ENCODE results near the gene KIAA0232. TPM values are rescaled to one million over a fixed set of nuclear protein-coding genes. Genes with fewer than 3 reads are reported as not detected.

Gene KIAA0232
- total and polyA plus RNA-seq, 9 of the 15 experiments (the other 6 are each of a cell fraction or from before 2014, with no cell fraction given), result 3.5 to 17.4 (median 13.0) TPM

DNA sequence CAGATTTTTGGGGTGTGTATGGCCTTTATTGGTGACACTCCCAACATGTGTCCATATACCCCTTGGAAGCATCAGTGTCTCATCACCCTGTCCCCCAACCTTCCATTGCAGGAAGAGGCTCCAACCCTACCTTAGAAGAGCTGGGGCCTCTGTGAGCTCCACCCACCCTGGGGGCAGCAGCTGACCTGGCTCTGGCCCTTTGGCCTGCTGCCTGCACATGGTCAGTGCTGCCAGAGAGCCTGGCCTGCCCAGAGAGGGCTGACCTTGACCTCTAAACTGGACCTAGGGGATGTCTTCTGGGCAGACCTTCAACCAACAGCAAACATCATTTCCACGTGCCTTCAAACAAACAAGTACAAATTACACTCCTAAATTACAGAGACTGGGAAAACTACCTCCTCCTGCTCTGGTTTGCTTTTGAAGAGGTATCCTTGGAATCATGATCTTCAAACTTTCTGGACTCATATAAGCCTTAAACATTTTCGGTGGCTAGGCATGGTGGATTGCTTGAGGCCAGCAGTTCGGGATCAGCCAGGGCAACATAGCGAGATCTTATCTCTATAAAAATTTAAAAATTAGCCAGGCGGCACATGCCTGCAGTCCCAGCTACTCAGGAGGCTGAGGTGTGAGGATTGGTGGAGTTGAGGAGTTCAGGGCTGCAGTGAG lies 27.3 kb upstream of the KIAA0232 start (continued):
- TF ChIP-seq, protein P1, sequence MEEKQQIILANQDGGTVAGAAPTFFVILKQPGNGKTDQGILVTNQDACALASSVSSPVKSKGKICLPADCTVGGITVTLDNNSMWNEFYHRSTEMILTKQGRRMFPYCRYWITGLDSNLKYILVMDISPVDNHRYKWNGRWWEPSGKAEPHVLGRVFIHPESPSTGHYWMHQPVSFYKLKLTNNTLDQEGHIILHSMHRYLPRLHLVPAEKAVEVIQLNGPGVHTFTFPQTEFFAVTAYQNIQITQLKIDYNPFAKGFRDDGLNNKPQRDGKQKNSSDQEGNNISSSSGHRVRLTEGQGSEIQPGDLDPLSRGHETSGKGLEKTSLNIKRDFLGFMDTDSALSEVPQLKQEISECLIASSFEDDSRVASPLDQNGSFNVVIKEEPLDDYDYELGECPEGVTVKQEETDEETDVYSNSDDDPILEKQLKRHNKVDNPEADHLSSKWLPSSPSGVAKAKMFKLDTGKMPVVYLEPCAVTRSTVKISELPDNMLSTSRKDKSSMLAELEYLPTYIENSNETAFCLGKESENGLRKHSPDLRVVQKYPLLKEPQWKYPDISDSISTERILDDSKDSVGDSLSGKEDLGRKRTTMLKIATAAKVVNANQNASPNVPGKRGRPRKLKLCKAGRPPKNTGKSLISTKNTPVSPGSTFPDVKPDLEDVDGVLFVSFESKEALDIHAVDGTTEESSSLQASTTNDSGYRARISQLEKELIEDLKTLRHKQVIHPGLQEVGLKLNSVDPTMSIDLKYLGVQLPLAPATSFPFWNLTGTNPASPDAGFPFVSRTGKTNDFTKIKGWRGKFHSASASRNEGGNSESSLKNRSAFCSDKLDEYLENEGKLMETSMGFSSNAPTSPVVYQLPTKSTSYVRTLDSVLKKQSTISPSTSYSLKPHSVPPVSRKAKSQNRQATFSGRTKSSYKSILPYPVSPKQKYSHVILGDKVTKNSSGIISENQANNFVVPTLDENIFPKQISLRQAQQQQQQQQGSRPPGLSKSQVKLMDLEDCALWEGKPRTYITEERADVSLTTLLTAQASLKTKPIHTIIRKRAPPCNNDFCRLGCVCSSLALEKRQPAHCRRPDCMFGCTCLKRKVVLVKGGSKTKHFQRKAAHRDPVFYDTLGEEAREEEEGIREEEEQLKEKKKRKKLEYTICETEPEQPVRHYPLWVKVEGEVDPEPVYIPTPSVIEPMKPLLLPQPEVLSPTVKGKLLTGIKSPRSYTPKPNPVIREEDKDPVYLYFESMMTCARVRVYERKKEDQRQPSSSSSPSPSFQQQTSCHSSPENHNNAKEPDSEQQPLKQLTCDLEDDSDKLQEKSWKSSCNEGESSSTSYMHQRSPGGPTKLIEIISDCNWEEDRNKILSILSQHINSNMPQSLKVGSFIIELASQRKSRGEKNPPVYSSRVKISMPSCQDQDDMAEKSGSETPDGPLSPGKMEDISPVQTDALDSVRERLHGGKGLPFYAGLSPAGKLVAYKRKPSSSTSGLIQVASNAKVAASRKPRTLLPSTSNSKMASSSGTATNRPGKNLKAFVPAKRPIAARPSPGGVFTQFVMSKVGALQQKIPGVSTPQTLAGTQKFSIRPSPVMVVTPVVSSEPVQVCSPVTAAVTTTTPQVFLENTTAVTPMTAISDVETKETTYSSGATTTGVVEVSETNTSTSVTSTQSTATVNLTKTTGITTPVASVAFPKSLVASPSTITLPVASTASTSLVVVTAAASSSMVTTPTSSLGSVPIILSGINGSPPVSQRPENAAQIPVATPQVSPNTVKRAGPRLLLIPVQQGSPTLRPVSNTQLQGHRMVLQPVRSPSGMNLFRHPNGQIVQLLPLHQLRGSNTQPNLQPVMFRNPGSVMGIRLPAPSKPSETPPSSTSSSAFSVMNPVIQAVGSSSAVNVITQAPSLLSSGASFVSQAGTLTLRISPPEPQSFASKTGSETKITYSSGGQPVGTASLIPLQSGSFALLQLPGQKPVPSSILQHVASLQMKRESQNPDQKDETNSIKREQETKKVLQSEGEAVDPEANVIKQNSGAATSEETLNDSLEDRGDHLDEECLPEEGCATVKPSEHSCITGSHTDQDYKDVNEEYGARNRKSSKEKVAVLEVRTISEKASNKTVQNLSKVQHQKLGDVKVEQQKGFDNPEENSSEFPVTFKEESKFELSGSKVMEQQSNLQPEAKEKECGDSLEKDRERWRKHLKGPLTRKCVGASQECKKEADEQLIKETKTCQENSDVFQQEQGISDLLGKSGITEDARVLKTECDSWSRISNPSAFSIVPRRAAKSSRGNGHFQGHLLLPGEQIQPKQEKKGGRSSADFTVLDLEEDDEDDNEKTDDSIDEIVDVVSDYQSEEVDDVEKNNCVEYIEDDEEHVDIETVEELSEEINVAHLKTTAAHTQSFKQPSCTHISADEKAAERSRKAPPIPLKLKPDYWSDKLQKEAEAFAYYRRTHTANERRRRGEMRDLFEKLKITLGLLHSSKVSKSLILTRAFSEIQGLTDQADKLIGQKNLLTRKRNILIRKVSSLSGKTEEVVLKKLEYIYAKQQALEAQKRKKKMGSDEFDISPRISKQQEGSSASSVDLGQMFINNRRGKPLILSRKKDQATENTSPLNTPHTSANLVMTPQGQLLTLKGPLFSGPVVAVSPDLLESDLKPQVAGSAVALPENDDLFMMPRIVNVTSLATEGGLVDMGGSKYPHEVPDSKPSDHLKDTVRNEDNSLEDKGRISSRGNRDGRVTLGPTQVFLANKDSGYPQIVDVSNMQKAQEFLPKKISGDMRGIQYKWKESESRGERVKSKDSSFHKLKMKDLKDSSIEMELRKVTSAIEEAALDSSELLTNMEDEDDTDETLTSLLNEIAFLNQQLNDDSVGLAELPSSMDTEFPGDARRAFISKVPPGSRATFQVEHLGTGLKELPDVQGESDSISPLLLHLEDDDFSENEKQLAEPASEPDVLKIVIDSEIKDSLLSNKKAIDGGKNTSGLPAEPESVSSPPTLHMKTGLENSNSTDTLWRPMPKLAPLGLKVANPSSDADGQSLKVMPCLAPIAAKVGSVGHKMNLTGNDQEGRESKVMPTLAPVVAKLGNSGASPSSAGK (IDR thresholded peaks at IDR 0.05), result peak; percentile 67
- TF ChIP-seq ESRRA (IDR thresholded peaks at IDR 0.05; ENCODE audit: borderline replicate concordance, low read depth) (0 out of 2 replicates have a peak, but pooled peaks have one; percentile 43), ZNF140 (CRISPR knock-in tag; IDR thresholded peaks at IDR 0.05) (no peak), ZC3H4 (CRISPR knock-in tag; IDR thresholded peaks at IDR 0.05; ENCODE audit: borderline replicate concordance) (no peak), NR4A1 (CRISPR knock-in tag; IDR thresholded peaks at IDR 0.05) (no peak), NR4A1 (tag; IDR thresholded peaks at IDR 0.05) (peak; percentile 36; the same call in 1 of the 2 replicates), PRMT5 (CRISPR knock-in tag; IDR thresholded peaks at IDR 0.05) (no peak), ZNF41 (CRISPR knock-in tag; conservative IDR thresholded peaks at IDR 0.05) (no peak), SIN3A (IDR thresholded peaks at IDR 0.05; ENCODE audit: borderline replicate concordance in 2 of 2, control insufficient read depth in 1 of 2, low read depth in 2 of 2, low read length in 2 of 2) (no peak), BRD4 (IDR thresholded peaks at IDR 0.05) (no peak)
- TF ChIP-seq, protein P2, sequence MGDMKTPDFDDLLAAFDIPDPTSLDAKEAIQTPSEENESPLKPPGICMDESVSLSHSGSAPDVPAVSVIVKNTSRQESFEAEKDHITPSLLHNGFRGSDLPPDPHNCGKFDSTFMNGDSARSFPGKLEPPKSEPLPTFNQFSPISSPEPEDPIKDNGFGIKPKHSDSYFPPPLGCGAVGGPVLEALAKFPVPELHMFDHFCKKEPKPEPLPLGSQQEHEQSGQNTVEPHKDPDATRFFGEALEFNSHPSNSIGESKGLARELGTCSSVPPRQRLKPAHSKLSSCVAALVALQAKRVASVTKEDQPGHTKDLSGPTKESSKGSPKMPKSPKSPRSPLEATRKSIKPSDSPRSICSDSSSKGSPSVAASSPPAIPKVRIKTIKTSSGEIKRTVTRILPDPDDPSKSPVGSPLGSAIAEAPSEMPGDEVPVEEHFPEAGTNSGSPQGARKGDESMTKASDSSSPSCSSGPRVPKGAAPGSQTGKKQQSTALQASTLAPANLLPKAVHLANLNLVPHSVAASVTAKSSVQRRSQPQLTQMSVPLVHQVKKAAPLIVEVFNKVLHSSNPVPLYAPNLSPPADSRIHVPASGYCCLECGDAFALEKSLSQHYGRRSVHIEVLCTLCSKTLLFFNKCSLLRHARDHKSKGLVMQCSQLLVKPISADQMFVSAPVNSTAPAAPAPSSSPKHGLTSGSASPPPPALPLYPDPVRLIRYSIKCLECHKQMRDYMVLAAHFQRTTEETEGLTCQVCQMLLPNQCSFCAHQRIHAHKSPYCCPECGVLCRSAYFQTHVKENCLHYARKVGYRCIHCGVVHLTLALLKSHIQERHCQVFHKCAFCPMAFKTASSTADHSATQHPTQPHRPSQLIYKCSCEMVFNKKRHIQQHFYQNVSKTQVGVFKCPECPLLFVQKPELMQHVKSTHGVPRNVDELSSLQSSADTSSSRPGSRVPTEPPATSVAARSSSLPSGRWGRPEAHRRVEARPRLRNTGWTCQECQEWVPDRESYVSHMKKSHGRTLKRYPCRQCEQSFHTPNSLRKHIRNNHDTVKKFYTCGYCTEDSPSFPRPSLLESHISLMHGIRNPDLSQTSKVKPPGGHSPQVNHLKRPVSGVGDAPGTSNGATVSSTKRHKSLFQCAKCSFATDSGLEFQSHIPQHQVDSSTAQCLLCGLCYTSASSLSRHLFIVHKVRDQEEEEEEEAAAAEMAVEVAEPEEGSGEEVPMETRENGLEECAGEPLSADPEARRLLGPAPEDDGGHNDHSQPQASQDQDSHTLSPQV (IDR thresholded peaks at IDR 0.05), result peak; percentile 71; the same call in 1 of the 2 replicates
- TF ChIP-seq, protein P3, sequence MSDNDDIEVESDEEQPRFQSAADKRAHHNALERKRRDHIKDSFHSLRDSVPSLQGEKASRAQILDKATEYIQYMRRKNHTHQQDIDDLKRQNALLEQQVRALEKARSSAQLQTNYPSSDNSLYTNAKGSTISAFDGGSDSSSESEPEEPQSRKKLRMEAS (CRISPR knock-in tag; IDR thresholded peaks at IDR 0.05), result peak; percentile 71

All from K562 (cell line).